ENCODE measurements around the gene KANSL3. TPM values are rescaled to one million over a fixed set of nuclear protein-coding genes. Genes with fewer than 3 reads are reported as not detected.
A peak's percentile ranks its signal among the peaks of the same experiment; 100 is the strongest.
"Not testable (repeated sequence)": the region's sequence is repeated elsewhere in the genome, so short reads cannot be mapped to it uniquely, and the experiment has no call there.

The KANSL3 gene
- total and polyA plus RNA-seq, 2 donors (not counting 1 experiment from before 2014, with no cell fraction given): 22.2 to 56.9 TPM

DNA sequence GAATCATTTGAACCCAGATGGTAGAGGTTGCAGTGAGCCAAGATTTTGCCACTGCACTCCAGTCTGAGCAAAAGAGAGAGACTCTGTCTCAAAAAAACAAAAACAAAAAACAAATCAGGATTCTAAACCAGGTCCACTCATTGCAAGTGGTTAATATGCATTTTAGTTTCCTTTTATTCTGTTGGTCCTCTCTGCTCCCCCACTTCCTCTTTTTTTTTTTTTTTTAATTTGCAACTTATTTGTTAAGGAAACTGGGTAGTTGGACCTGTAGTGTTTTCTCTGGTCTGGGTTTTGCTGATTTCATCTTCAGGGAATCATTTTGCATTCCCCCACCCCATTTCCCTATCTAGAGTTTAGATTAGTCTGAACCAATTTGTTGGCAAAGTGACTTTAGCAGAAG lies 18.4 kb upstream of the KANSL3 start:
- no peak for ATAC-seq (ENCODE audit: low read depth)
- no peaks in the 10 kb centered on the region for H3K27me3 ChIP-seq (replicated peaks in 1 of 4; ENCODE audit: control extremely low read depth in 1 of 4, control insufficient read depth in 3 of 4, insufficient read depth in 4 of 4, low read length in 3 of 4)
- POLR2A ChIA-PET: no interaction called here
- no peak overlapping the region for H3K4me3 ChIP-seq (ENCODE audit: control extremely low read depth in 1 of 5, extremely low read depth in 1 of 5, insufficient read depth in 1 of 5, low read depth in 2 of 5, low read length in 4 of 5)
- no peak overlapping the region for H3K27ac ChIP-seq (ENCODE audit: low read length in 2 of 2)
- TF ChIP-seq EZH2 (IDR thresholded peaks at IDR 0.05; ENCODE audit: borderline replicate concordance, insufficient read depth, low read depth, low read length, poor library complexity, severe bottlenecking): no peak
- TF ChIP-seq, protein P1, sequence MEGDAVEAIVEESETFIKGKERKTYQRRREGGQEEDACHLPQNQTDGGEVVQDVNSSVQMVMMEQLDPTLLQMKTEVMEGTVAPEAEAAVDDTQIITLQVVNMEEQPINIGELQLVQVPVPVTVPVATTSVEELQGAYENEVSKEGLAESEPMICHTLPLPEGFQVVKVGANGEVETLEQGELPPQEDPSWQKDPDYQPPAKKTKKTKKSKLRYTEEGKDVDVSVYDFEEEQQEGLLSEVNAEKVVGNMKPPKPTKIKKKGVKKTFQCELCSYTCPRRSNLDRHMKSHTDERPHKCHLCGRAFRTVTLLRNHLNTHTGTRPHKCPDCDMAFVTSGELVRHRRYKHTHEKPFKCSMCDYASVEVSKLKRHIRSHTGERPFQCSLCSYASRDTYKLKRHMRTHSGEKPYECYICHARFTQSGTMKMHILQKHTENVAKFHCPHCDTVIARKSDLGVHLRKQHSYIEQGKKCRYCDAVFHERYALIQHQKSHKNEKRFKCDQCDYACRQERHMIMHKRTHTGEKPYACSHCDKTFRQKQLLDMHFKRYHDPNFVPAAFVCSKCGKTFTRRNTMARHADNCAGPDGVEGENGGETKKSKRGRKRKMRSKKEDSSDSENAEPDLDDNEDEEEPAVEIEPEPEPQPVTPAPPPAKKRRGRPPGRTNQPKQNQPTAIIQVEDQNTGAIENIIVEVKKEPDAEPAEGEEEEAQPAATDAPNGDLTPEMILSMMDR (IDR thresholded peaks at IDR 0.05): no peak
- peaks cover 5 to 6% of the 10 kb centered on the region in 2 donors for H3K4me1 ChIP-seq (ENCODE audit: control insufficient read depth in 2 of 2, insufficient read depth in 2 of 2, low read length in 2 of 2)
- H3K4me2 ChIP-seq (replicated peaks; ENCODE audit: low read depth, low read length, poor library complexity, severe bottlenecking): peak overlapping the region; percentile 6
- peaks cover 4% of the 10 kb centered on the region for H3K4me1 Mint-ChIP-seq
- H3K27ac Mint-ChIP-seq: no peak overlapping the region
- no peaks in the 10 kb centered on the region for H3K79me2 ChIP-seq (ENCODE audit: control insufficient read depth, insufficient read depth, low read length)
- DNase-seq: peak; percentile 29
- H3K36me3 ChIP-seq (replicated peaks in 1 of 2; ENCODE audit: control extremely low read depth in 1 of 2, control insufficient read depth in 1 of 2, extremely low read depth in 1 of 2, insufficient read depth in 2 of 2, low read length in 1 of 2): no peaks in the 10 kb centered on the region
- H2AFZ ChIP-seq (ENCODE audit: insufficient read depth, low read depth, low read length, poor library complexity, severe bottlenecking): no peak overlapping the region
- peaks cover 5% of the 10 kb centered on the region for H3K27me3 Mint-ChIP-seq
- H3K9ac ChIP-seq (ENCODE audit: low read length): no peak overlapping the region
- H3K4me3 Mint-ChIP-seq: no peak overlapping the region
- CTCF ChIA-PET: no interaction called here
- H3K9me3 ChIP-seq (ENCODE audit: control extremely low read depth in 1 of 3, control insufficient read depth in 2 of 3, insufficient read depth in 1 of 3, low read length in 2 of 3): no peaks in the 10 kb centered on the region
- no peaks in the 10 kb centered on the region for H3K9me3 Mint-ChIP-seq (ENCODE audit: insufficient read depth)
- intact Hi-C loops (cut with micrococcal nuclease): no loop called here
- no peaks in the 10 kb centered on the region for H4K20me1 ChIP-seq (ENCODE audit: control insufficient read depth, insufficient read depth, low read length, poor library complexity, severe bottlenecking)

DNA sequence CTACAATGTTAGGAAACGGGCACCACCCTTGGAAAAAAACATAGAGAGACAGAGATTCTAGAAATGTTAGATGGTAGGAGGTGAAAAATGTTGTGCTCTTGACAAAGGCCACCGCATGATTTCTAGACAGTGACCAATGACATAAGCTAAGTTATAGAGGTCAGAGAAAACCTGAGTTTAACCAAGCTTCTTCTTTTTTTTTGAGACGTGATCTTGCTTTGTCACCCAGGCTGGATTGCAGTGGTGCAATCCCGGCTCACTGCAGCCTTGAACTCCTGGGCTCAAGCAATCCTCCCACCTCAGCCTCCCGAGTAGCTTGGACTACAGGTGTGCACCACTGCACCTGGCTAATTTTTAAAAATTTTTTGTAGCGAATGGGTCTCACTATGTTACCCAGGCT lies 17.4 kb upstream of the KANSL3 start:
- ATAC-seq (ENCODE audit: low read depth) (no peak), DNase-seq (no peak)
- Mint-ChIP-seq H3K27ac (no peak overlapping the region), H3K4me1 (peaks cover 4% of the 10 kb centered on the region), H3K27me3 (peaks cover 5% of the 10 kb centered on the region), H3K9me3 (ENCODE audit: insufficient read depth) (no peaks in the 10 kb centered on the region), H3K4me3 (no peak overlapping the region)
- Histone ChIP-seq H2AFZ (ENCODE audit: insufficient read depth, low read depth, low read length, poor library complexity, severe bottlenecking) (no peak overlapping the region), H3K27ac (ENCODE audit: low read length in 2 of 2) (no peak overlapping the region), H3K4me1 (ENCODE audit: control insufficient read depth in 2 of 2, insufficient read depth in 2 of 2, low read length in 2 of 2) (peaks cover 5 to 6% of the 10 kb centered on the region in 2 donors), H3K27me3 (replicated peaks in 1 of 4; ENCODE audit: control extremely low read depth in 1 of 4, control insufficient read depth in 3 of 4, insufficient read depth in 4 of 4, low read length in 3 of 4) (no peaks in the 10 kb centered on the region), H3K4me3 (ENCODE audit: control extremely low read depth in 1 of 5, extremely low read depth in 1 of 5, insufficient read depth in 1 of 5, low read depth in 2 of 5, low read length in 4 of 5) (no peak overlapping the region), H3K9ac (ENCODE audit: low read length) (no peak overlapping the region), H3K9me3 (ENCODE audit: control extremely low read depth in 1 of 3, control insufficient read depth in 2 of 3, insufficient read depth in 1 of 3, low read length in 2 of 3) (no peaks in the 10 kb centered on the region), H3K79me2 (ENCODE audit: control insufficient read depth, insufficient read depth, low read length) (no peaks in the 10 kb centered on the region), H3K4me2 (replicated peaks; ENCODE audit: low read depth, low read length, poor library complexity, severe bottlenecking) (no peak overlapping the region), H3K36me3 (replicated peaks in 1 of 2; ENCODE audit: control extremely low read depth in 1 of 2, control insufficient read depth in 1 of 2, extremely low read depth in 1 of 2, insufficient read depth in 2 of 2, low read length in 1 of 2) (no peaks in the 10 kb centered on the region), H4K20me1 (ENCODE audit: control insufficient read depth, insufficient read depth, low read length, poor library complexity, severe bottlenecking) (no peaks in the 10 kb centered on the region)
- intact Hi-C loops (cut with micrococcal nuclease): no loop called here
- POLR2A ChIA-PET: no interaction called here
- CTCF ChIA-PET: no interaction called here
- WGBS (ENCODE audit: insufficient coverage): 84% methylated on average over 5 of the region's 6 CpGs
- TF ChIP-seq, protein P1 (IDR thresholded peaks at IDR 0.05): no peak
- TF ChIP-seq EZH2 (IDR thresholded peaks at IDR 0.05; ENCODE audit: borderline replicate concordance, insufficient read depth, low read depth, low read length, poor library complexity, severe bottlenecking): no peak

DNA sequence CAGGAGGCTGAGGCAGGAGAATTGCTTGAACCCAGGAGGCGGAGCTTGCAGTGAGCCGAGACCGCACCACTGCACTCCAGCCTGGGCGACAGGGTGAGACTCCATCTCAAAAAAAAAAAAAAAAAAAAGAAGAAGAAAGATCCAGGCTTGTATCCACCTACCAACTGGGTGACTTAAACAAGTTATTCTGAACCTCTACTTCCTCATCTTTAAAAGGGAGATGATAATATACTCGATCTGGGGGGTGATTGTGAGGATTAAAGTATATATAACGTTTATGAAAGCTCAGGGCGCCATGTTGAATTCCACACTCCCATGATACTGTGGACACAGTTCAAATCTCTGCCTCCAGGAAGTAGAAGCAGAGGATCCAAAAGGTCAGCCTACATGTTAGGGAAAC lies 16.7 kb upstream of the KANSL3 start:
- H3K27me3 ChIP-seq (replicated peaks in 1 of 4; ENCODE audit: control extremely low read depth in 1 of 4, control insufficient read depth in 3 of 4, insufficient read depth in 4 of 4, low read length in 3 of 4); DNase-seq; intact Hi-C loops (cut with micrococcal nuclease); H3K9ac ChIP-seq (ENCODE audit: low read length); H3K4me1 ChIP-seq (ENCODE audit: control insufficient read depth in 2 of 2, insufficient read depth in 2 of 2, low read length in 2 of 2); H3K79me2 ChIP-seq (ENCODE audit: control insufficient read depth, insufficient read depth, low read length); ATAC-seq (ENCODE audit: low read depth); H2AFZ ChIP-seq (ENCODE audit: insufficient read depth, low read depth, low read length, poor library complexity, severe bottlenecking); H3K27ac ChIP-seq (ENCODE audit: low read length in 2 of 2); H3K27ac Mint-ChIP-seq; H3K9me3 ChIP-seq (ENCODE audit: control extremely low read depth in 1 of 3, control insufficient read depth in 2 of 3, insufficient read depth in 1 of 3, low read length in 2 of 3); H4K20me1 ChIP-seq (ENCODE audit: control insufficient read depth, insufficient read depth, low read length, poor library complexity, severe bottlenecking); H3K4me1 Mint-ChIP-seq; H3K36me3 ChIP-seq (replicated peaks in 1 of 2; ENCODE audit: control extremely low read depth in 1 of 2, control insufficient read depth in 1 of 2, extremely low read depth in 1 of 2, insufficient read depth in 2 of 2, low read length in 1 of 2); H3K4me3 Mint-ChIP-seq; H3K4me3 ChIP-seq (ENCODE audit: control extremely low read depth in 1 of 5, extremely low read depth in 1 of 5, insufficient read depth in 1 of 5, low read depth in 2 of 5, low read length in 4 of 5); CTCF ChIA-PET; POLR2A ChIA-PET; H3K27me3 Mint-ChIP-seq; H3K9me3 Mint-ChIP-seq (ENCODE audit: insufficient read depth); H3K4me2 ChIP-seq (replicated peaks; ENCODE audit: low read depth, low read length, poor library complexity, severe bottlenecking): not testable (repeated sequence)
- 100% methylated on average over 1 of the region's 7 CpGs for WGBS (ENCODE audit: insufficient coverage)
